RWPE2 (cell line): ENCODE measurements around the gene STING1.
A peak's percentile ranks its signal among the peaks of the same experiment; 100 is the strongest.

Source experiments
- ATAC-seq: fragments of 200-7000 bp; cut with Tn5 transposase; 3 replicates; pipeline ENCODE4 v1.9.1; 2021; ENCODE audit warnings: low read depth
- DNase-seq: peaks from one replicate; pipeline ENCODE4 v3.0.0-alpha.2; 2020; ENCODE audit warnings: low spot score
- H3K27ac ChIP-seq: fragments of 450-650 bp; 2 replicates; pipeline ENCODE4 v1.5.1; 2017; ENCODE audit warnings: mild to moderate bottlenecking; ENCODE audit not compliant: poor library complexity, severe bottlenecking
- H3K27me3 ChIP-seq: fragments of 250-450 bp; sonication (Bioruptor Pico); 2 replicates; pipeline ENCODE4 v1.5.1; 2021; ENCODE audit warnings: mild to moderate bottlenecking, moderate library complexity; ENCODE audit not compliant: insufficient read depth, poor library complexity, severe bottlenecking
- H3K36me3 ChIP-seq: fragments of 250-450 bp; sonication (Bioruptor Pico); 2 replicates; pipeline ENCODE4 v1.5.1; 2020; ENCODE audit warnings: low read depth, mild to moderate bottlenecking, moderate library complexity
- H3K4me1 ChIP-seq: fragments of 250-450 bp; sonication (Bioruptor Pico); 2 replicates; pipeline ENCODE4 v1.5.1; 2021; ENCODE audit warnings: mild to moderate bottlenecking, moderate library complexity; ENCODE audit not compliant: insufficient read depth, poor library complexity, severe bottlenecking
- H3K4me3 ChIP-seq: fragments of 250-450 bp; sonication (Bioruptor Pico); 2 replicates; pipeline ENCODE4 v1.5.1; 2021; ENCODE audit warnings: mild to moderate bottlenecking, moderate library complexity; ENCODE audit not compliant: severe bottlenecking
- H3K9me3 ChIP-seq: fragments of 250-450 bp; sonication (Bioruptor Pico); 2 replicates; pipeline ENCODE4 v1.5.1; 2021; ENCODE audit warnings: mild to moderate bottlenecking, moderate library complexity; ENCODE audit not compliant: severe bottlenecking
- TF ChIP-seq, protein P1 (sequence below): fragments of 450-650 bp; IDR thresholded peaks from one replicate; pipeline ENCODE4 v1.5.1; 2017; ENCODE audit warnings: mild to moderate bottlenecking, moderate library complexity; ENCODE audit not compliant: poor library complexity, severe bottlenecking

The STING1 gene

DNA sequence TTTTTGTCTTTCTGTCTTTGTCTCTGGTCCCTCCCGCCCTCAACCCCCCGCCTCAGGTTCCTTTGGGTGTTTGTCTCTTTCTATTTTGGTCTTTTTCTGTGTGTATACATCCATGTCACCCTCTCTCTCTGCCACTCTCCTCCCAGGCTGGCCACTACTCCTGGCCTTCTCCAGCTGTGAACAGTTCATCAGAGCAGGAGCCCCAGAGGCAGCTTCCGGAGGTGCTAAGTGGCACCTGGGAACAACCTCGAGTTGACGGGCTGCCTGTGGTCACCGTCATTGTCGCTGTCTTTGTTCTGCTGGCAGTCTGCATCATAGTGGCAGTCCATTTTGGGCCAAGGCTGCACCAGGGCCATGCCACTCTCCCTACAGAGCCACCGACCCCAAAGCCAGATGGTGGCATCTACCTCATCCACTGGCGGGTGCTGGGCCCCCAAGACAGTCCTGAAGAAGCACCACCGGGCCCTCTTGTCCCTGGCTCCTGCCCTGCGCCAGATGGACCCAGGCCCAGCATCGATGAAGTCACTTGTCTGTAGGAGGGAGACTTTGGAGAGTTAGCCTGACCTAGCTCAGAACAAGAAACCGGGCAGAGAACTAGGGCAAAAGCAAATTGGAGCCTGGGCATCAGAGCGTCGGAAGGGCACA lies 10.1 kb downstream of the STING1 start:
- H3K4me1 ChIP-seq: peaks cover 18% of the 10 kb centered on the region
- DNase-seq: no peak
- H3K27ac ChIP-seq: peak overlapping the region; percentile 50
- peaks cover 7% of the 10 kb centered on the region; the same call in 1 of the 2 replicates for H3K36me3 ChIP-seq
- no peak overlapping the region for H3K4me3 ChIP-seq
- no peaks in the 10 kb centered on the region for H3K27me3 ChIP-seq
- no peaks in the 10 kb centered on the region for H3K9me3 ChIP-seq
- TF ChIP-seq, protein P1, sequence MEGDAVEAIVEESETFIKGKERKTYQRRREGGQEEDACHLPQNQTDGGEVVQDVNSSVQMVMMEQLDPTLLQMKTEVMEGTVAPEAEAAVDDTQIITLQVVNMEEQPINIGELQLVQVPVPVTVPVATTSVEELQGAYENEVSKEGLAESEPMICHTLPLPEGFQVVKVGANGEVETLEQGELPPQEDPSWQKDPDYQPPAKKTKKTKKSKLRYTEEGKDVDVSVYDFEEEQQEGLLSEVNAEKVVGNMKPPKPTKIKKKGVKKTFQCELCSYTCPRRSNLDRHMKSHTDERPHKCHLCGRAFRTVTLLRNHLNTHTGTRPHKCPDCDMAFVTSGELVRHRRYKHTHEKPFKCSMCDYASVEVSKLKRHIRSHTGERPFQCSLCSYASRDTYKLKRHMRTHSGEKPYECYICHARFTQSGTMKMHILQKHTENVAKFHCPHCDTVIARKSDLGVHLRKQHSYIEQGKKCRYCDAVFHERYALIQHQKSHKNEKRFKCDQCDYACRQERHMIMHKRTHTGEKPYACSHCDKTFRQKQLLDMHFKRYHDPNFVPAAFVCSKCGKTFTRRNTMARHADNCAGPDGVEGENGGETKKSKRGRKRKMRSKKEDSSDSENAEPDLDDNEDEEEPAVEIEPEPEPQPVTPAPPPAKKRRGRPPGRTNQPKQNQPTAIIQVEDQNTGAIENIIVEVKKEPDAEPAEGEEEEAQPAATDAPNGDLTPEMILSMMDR: no peak
- ATAC-seq: no peak

DNA sequence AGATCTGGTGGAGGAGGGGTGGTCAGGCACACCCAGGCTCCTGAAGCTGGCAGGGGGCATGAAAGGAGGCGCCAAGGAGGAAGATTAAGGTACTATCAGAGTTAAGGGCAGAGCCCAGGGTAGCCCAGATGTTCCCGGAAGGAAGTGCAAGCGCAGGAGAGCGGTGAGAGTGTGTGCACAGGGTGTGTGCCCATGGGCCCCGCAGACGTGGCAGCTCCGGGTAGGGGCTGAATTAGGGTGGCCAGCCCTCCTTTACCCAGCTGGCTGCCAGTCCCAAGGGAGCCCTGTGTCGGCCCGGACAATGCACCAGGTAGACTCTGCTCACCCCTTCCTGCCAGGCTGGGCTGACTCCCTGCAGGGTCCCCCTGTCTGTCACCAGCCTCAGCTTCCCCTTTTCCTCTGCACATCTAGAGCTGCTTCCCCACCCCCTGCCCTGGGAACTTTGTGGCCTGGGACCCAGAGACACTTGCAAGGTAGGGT lies 11.7 kb downstream of the STING1 start, which contains the start of gene SMIM33:
TSS of gene SMIM33 (plus strand) at position 184 of the 480 bp plus-strand sequence. CDS start at position 302, 118 bp downstream.
- TF ChIP-seq, protein P1: no peak
- DNase-seq: no peak
- no peak for ATAC-seq
- H3K36me3 ChIP-seq: peaks cover 3% of the 10 kb centered on the region; the same call in 1 of the 2 replicates
- H3K4me1 ChIP-seq: peaks cover 18% of the 10 kb centered on the region
- H3K27me3 ChIP-seq: no peaks in the 10 kb centered on the region
- no peaks in the 10 kb centered on the region for H3K9me3 ChIP-seq
- H3K4me3 ChIP-seq: no peak within 1 kb of the TSS
- no peak within 1 kb of the TSS for H3K27ac ChIP-seq

GRCh38 chr5:139468421-139468931 lies 14.1 kb downstream of the STING1 start:
- H3K27me3 ChIP-seq: no peaks in the 10 kb centered on the region
- no peak overlapping the region for H3K4me3 ChIP-seq
- TF ChIP-seq, protein P1: peak; percentile 12
- H3K4me1 ChIP-seq: peaks cover 3% of the 10 kb centered on the region
- ATAC-seq (0 out of 3 replicates have a peak, but pooled peaks have one; percentile 15), DNase-seq (no peak)
- no peaks in the 10 kb centered on the region for H3K9me3 ChIP-seq
- no peak overlapping the region for H3K27ac ChIP-seq
- H3K36me3 ChIP-seq: no peaks in the 10 kb centered on the region

DNA sequence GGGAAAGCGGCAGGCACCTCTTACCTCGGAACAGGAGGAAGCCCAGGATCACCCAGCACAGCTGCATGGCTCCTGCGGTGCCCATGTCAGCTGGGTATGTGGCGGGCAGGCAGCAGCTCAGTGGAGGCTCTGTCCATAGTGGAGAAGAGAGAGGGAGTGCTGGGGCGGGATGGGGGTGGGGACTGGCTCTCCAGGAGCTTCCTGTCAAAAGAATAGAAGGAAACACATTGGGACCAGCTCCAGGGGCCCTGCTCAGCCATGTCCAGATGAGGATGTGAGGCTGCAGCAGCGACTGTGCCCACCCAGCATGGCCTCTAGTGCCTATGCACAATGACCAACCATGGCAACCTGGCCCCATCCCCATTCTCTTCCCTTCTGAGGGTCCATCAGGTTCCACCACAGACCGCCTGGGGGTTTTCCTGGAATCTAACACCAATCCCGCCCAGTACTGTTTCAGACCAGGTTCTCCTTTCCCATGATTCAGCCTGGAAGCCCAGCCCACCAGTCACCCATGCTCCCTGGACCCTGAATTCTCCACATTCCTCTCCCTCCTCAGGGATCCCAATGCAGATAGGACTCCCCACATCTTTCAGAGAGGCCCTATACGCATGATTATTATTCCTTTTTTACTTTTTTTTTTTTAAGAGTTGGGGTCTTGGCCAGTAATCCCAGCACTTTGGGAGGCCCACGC lies 19.8 kb downstream of the STING1 start, which contains the start of gene ECSCR:
TSS of gene ECSCR (minus strand) at position 158 of the 691 bp plus-strand sequence. CDS start at position 85, 73 bp downstream.
- Histone ChIP-seq H3K36me3 (no peaks in the 10 kb centered on the region), H3K9me3 (no peaks in the 10 kb centered on the region), H3K27ac (no peak within 1 kb of the TSS), H3K4me1 (peaks cover 3% of the 10 kb centered on the region), H3K27me3 (no peaks in the 10 kb centered on the region), H3K4me3 (no peak within 1 kb of the TSS)
- ATAC-seq (no peak), DNase-seq (no peak)
- TF ChIP-seq, protein P1: no peak
